ENCODE measurements around the gene ABCC4.

Gene ABCC4

DNA sequence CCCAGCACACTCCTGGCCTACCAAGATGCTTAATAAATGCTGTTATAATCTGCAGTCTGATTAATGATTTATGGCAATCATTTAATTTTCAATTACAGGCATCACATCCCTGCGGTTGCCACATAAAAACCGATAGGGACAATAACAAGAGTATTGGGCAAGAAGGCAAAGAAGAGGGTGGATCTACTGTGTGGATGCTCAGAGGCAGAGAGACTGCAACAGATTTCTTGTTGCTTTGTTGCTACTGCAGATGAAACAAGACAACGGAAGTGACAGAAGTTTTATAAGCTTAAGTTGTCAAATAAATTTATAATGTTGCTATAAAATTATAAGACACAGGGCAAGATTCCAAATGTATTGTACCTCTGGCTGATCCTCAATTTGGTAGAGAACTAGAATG lies 154.8 kb downstream of the ABCC4 start:
- Histone ChIP-seq H3K9me3 (no peaks in the 10 kb centered on the region), H3K4me3 (no peak overlapping the region), H3K36me3 (peaks cover 0 to 3% (median 0%) of the 10 kb centered on the region in 3 donors), H3K4me1 (no peaks in the 10 kb centered on the region), H3K27me3 (no peaks in the 10 kb centered on the region), H3K27ac (no peak overlapping the region)
- no peak for DNase-seq
- TF ChIP-seq, protein P1, sequence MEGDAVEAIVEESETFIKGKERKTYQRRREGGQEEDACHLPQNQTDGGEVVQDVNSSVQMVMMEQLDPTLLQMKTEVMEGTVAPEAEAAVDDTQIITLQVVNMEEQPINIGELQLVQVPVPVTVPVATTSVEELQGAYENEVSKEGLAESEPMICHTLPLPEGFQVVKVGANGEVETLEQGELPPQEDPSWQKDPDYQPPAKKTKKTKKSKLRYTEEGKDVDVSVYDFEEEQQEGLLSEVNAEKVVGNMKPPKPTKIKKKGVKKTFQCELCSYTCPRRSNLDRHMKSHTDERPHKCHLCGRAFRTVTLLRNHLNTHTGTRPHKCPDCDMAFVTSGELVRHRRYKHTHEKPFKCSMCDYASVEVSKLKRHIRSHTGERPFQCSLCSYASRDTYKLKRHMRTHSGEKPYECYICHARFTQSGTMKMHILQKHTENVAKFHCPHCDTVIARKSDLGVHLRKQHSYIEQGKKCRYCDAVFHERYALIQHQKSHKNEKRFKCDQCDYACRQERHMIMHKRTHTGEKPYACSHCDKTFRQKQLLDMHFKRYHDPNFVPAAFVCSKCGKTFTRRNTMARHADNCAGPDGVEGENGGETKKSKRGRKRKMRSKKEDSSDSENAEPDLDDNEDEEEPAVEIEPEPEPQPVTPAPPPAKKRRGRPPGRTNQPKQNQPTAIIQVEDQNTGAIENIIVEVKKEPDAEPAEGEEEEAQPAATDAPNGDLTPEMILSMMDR (IDR thresholded peaks at IDR 0.05), result no peak
- intact Hi-C loops (cut with DNase I; ENCODE audit: low total_unique reads), result no loop called here

DNA sequence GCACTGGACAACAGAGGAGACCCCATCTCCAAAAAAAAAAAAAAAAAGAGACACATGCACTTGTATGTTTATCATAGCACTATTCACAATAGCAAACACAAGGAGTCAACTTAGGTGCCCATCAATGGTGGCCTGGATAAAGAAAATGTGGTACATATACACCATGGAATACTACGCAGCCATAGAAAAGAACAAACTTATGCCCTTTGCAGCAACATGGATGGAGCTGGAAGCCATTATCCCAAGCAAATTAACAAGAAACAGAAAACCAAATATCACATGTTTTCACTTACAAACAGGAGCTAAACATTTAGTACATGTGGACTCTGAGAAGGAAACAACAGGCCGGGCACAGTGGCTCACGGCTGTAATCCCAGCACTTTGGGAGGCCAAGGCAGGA lies 155.7 kb downstream of the ABCC4 start:
- intact Hi-C loops (cut with DNase I; ENCODE audit: low total_unique reads), result no loop called here
- no peak overlapping the region for H3K4me3 ChIP-seq
- TF ChIP-seq, protein P1 (IDR thresholded peaks at IDR 0.05), result no peak
- no peak overlapping the region for H3K27ac ChIP-seq
- H3K27me3 ChIP-seq, result no peaks in the 10 kb centered on the region
- peaks cover 0 to 3% (median 0%) of the 10 kb centered on the region in 3 donors for H3K36me3 ChIP-seq
- no peaks in the 10 kb centered on the region for H3K4me1 ChIP-seq
- no peaks in the 10 kb centered on the region for H3K9me3 ChIP-seq
- no peak for DNase-seq

DNA sequence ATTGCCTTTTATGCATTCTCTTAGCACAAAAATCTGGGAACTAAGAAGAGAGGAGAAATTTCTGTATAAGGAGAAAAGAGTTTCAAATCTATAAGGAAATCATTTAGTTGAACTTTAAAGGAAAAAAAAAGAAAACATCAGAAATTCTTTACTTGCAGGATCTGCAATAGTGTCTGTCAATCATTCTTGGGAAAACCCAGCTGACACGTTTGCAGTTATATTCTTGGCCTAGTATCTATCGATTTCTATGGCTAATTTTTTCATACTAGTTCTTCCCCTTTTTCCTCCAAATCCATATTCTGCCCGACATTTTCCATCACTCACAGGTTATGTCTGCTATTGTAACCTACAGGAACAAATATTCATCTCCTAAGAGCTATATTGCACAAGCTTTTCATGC lies 160.7 kb downstream of the ABCC4 start:
- no peak for DNase-seq
- Histone ChIP-seq H3K27ac (no peak overlapping the region), H3K4me3 (no peak overlapping the region), H3K9me3 (no peaks in the 10 kb centered on the region), H3K36me3 (peaks cover 0 to 3% (median 0%) of the 10 kb centered on the region in 3 donors), H3K27me3 (no peaks in the 10 kb centered on the region), H3K4me1 (no peaks in the 10 kb centered on the region)
- intact Hi-C loops (cut with DNase I; ENCODE audit: low total_unique reads), result no loop called here
- TF ChIP-seq, protein P1 (IDR thresholded peaks at IDR 0.05), result no peak

DNA sequence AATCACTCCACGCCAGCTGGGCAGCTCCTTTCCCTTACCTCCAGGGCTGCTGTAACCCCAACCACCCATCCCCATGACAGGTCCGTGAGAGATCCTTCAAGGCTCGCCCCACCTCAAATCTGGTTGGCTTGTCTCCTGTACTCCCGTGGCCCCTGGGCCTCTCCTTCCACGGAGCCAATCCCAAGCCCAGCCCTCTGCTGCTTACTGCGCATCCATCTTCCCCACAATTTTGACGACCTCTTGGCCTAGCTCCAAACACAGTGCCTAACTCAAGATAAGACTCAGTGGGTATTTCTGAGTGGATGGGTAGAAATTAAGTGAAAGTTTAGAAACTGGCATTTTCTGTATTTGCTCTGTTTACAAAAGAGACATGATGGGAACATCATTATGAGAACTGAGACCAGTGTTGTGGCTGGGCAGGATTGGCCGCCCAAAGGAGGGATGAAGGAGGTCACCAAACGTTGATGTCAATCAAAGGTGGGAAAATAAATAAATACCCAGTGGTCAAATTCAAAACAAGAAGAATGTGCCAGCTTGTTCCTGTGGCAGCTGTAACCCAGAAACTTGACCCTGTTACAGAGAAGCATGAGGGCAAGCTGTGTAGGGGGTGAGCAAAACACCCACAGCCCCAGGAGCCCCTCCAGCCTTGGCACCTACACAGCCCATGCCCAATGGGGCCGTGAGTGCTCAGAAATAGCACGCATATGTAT lies 162.2 kb downstream of the ABCC4 start:
- Histone ChIP-seq H3K4me1 (no peaks in the 10 kb centered on the region), H3K36me3 (peaks cover 0 to 3% (median 0%) of the 10 kb centered on the region in 3 donors), H3K4me3 (no peak overlapping the region), H3K27me3 (no peaks in the 10 kb centered on the region), H3K9me3 (no peaks in the 10 kb centered on the region), H3K27ac (no peak overlapping the region)
- intact Hi-C loops (cut with DNase I; ENCODE audit: low total_unique reads), result no loop called here
- TF ChIP-seq, protein P1 (IDR thresholded peaks at IDR 0.05), result no peak
- DNase-seq, result no peak

DNA sequence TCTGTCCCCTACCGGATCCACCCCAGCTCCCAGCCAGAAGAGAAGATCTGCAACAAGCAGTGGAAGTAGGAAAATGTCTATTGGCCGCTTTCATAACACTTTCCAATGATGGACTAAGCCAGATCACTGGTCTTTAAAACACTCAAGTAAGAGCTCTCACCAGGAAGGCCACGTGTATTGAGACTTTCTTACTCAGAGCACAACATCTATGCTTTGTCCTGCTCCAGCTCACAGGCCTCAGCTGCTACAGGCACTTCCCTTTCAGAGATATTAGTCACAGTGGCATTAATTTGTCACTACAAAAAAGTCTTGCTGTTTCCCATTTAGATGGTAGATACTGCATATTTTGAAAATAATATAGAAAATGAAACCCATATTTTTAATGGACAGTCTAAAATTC lies 164.2 kb downstream of the ABCC4 start:
- no peaks in the 10 kb centered on the region for H3K4me1 ChIP-seq
- H3K27ac ChIP-seq, result no peak overlapping the region
- no peak overlapping the region for H3K4me3 ChIP-seq
- peaks cover 0 to 2% (median 0%) of the 10 kb centered on the region in 3 donors for H3K36me3 ChIP-seq
- TF ChIP-seq, protein P1 (IDR thresholded peaks at IDR 0.05), result no peak
- no peak for DNase-seq
- intact Hi-C loops (cut with DNase I; ENCODE audit: low total_unique reads), result no loop called here
- no peaks in the 10 kb centered on the region for H3K9me3 ChIP-seq
- no peaks in the 10 kb centered on the region for H3K27me3 ChIP-seq

All from tibial artery (tissue), 4 donors.